Motor neuron (in vitro differentiated cells): Measurements from ENCODE around the gene BTBD19. TPM values are rescaled to one million over a fixed set of nuclear protein-coding genes. Genes with fewer than 3 reads are reported as not detected.
"Not testable (repeated sequence)": the region's sequence is repeated elsewhere in the genome, so short reads cannot be mapped to it uniquely, and the experiment has no call there.

Experiments used
- ATAC-seq, 8 experiments: fragments of 200-7000 bp; cut with Tn5 transposase; replicated peaks in 6 of 8; 2 replicates each; pipeline ENCODE4 v1.8.0; 2021; ENCODE audit warnings: mild to moderate bottlenecking in 8 of 8, moderate library complexity in 8 of 8
- H3K27ac ChIP-seq, 2 donors: fragments of 250-450 bp; sonication (Bioruptor Pico); 2 replicates each; pipeline ENCODE4 v1.9.0; 2021; ENCODE audit warnings: antibody characterized with exemption in 2 of 2, mild to moderate bottlenecking in 2 of 2, moderate library complexity in 1 of 2
- H3K4me1 ChIP-seq, 2 donors: fragments of 250-450 bp; sonication (Bioruptor Pico); replicated peaks in 1 of 2; 2 replicates each; pipeline ENCODE4 v1.6.1; 2021; ENCODE audit warnings: antibody characterized with exemption in 2 of 2, mild to moderate bottlenecking in 2 of 2, moderate library complexity in 1 of 2
- H3K4me3 ChIP-seq, 5 donors: fragments of 250-450 bp; sonication (Bioruptor Pico); 2 replicates each; pipeline ENCODE4 v1.9.0; 2021; ENCODE audit warnings: antibody characterized with exemption in 5 of 5, mild to moderate bottlenecking in 5 of 5, moderate library complexity in 4 of 5
- WGBS, 10 experiments: fragments of 450-650 bp; shearing (Covaris generic); methylation state at CpG; one replicate each; pipeline ENCODE4 v1.0.0; 2022; 5-methylcytosine and 5-hydroxymethylcytosine counted together
- in situ Hi-C, 9 experiments: fragments of 400-800 bp; cut with MboI; loops; one replicate each; pipeline ENCODE4 v1.15.0; 2021; ENCODE audit warnings: low sequenced_read_pairs in 9 of 9, low pct_unique_long_range_greater_than_20kb in 2 of 9; ENCODE audit not compliant: unreplicated experiment in 9 of 9
- total RNA-seq, 8 experiments: library from RNA; unstranded; fragments of 300-600 nt; gene quantifications; 2 replicates each; pipeline versions ENCODE4 v1.2.3 to v1.2.4, GENCODE V29; 2022

Gene BTBD19
- 10 to 100 TPM in 2 of 8 experiments, 1 to 10 TPM in 5, under 1 TPM in 1; 0.60 to 18.5 (median 6.0) TPM for total RNA-seq

- H3K27ac ChIP-seq = peak within 1 kb of the TSS; percentile 74 to 95
- 0 to 41% (median 9%) methylated on average over 4 to 17 of the region's 23 CpGs; no CpG with 5 or more reads in 4 of the 10 experiments for WGBS, 10 experiments
- peaks cover 35 to 41% of the 10 kb centered on the region in 2 donors for H3K4me1 ChIP-seq
- in situ Hi-C loops = no loop called here
- H3K4me3 ChIP-seq = peak within 1 kb of the TSS in 2 of 5 donors; percentile 15 to 20
- ATAC-seq = peak; percentile 1 to 66 (median 52)
Measured at GRCh38 chr1:44808063-44808937, at the start of gene BTBD19. TSS of gene BTBD19 (plus strand) at chr1:44808523. CDS start at chr1:44808821, 298 bp downstream.

GRCh38 chr1:44759077-44759476 is 49.2 kb upstream of the BTBD19 start:
- in situ Hi-C loops = no loop called here
- Histone ChIP-seq H3K4me3 (no peak overlapping the region), H3K27ac (no peak overlapping the region), H3K4me1 (no peaks in the 10 kb centered on the region)
- no peak for ATAC-seq
- 86 to 100% (median 97%) methylated on average over 1 to 8 of the region's 11 CpGs; no CpG with 5 or more reads in 4 of the 10 experiments for WGBS, 10 experiments

- in situ Hi-C loops = no loop called here
- no peak for ATAC-seq
Measured at GRCh38 chr1:44760876-44761275, 47.4 kb upstream of the BTBD19 start.

GRCh38 chr1:44766421-44766820 is 41.9 kb upstream of the BTBD19 start:
- ATAC-seq, H3K27ac ChIP-seq, H3K4me1 ChIP-seq, H3K4me3 ChIP-seq, in situ Hi-C loops: not testable (repeated sequence)
- 67 to 100% (median 93%) methylated on average over 1 to 6 of the region's 6 CpGs; no CpG with 5 or more reads in 2 of the 10 experiments for WGBS, 10 experiments

More at GRCh38 chr1:44760876-44761275, 47.4 kb upstream of the BTBD19 start:
- 82 to 100% (median 100%) methylated on average over 1 to 2 of the region's 3 CpGs; no CpG with 5 or more reads in 3 of the 10 experiments for WGBS, 10 experiments
- Histone ChIP-seq H3K4me1 (no peaks in the 10 kb centered on the region), H3K27ac (no peak overlapping the region), H3K4me3 (no peak overlapping the region)

- peak within 1 kb of the TSS; percentile 89 for H3K27ac ChIP-seq
- peak; percentile 70 to 89 (median 86) for ATAC-seq
- 0 to 3% (median 0%) methylated on average over 2 to 43 of the region's 65 CpGs; no CpG with 5 or more reads in 1 of the 10 experiments for WGBS, 10 experiments
- H3K4me1 ChIP-seq = peaks cover 22 to 23% of the 10 kb centered on the region in 2 donors
- in situ Hi-C loops = no loop called here
- H3K4me3 ChIP-seq = peak within 1 kb of the TSS; percentile 45 to 78 (median 59)
Measured at GRCh38 chr1:44775078-44775929, 33.0 kb upstream of the BTBD19 start, which contains the start of gene RPS8. TSS of gene RPS8 (plus strand) at chr1:44775540. CDS start at chr1:44775597, 57 bp downstream.

GRCh38 chr1:44775930-44776729 is 32.2 kb upstream of the BTBD19 start:
- Histone ChIP-seq H3K4me3 (peak overlapping the region; percentile 45 to 78 (median 59)), H3K4me1 (peaks cover 22 to 23% of the 10 kb centered on the region in 2 donors), H3K27ac (peak overlapping the region; percentile 89)
- in situ Hi-C loops = no loop called here
- 0 to 18% (median 5%) methylated on average over 4 to 33 of the region's 36 CpGs; no CpG with 5 or more reads in 3 of the 10 experiments for WGBS, 10 experiments
- peak in 4 of 8 experiments; percentile 0 to 2 (median 0) for ATAC-seq

- in situ Hi-C loops = no loop called here
- ATAC-seq = no peak
- H3K4me1 ChIP-seq = peaks cover 22 to 23% of the 10 kb centered on the region in 2 donors
- H3K4me3 ChIP-seq = peak overlapping the region; percentile 45 to 78 (median 59)
- 7 to 66% (median 43%) methylated on average over 1 to 12 of the region's 12 CpGs; no CpG with 5 or more reads in 5 of the 10 experiments for WGBS, 10 experiments
- no peak overlapping the region for H3K27ac ChIP-seq
Measured at GRCh38 chr1:44776730-44777068, 31.6 kb upstream of the BTBD19 start.

- H3K4me1 ChIP-seq = peaks cover 22 to 23% of the 10 kb centered on the region in 2 donors
- in situ Hi-C loops = no loop called here
- no peak overlapping the region for H3K27ac ChIP-seq
- ATAC-seq = no peak
- H3K4me3 ChIP-seq = no peak overlapping the region
- 33 to 100% (median 87%) methylated on average over 1 to 14 of the region's 14 CpGs; no CpG with 5 or more reads in 1 of the 10 experiments for WGBS, 10 experiments
Measured at GRCh38 chr1:44777547-44777946, 30.8 kb upstream of the BTBD19 start.

GRCh38 chr1:44777969-44778635 is 30.2 kb upstream of the BTBD19 start:
- Histone ChIP-seq H3K4me1 (peaks cover 22 to 23% of the 10 kb centered on the region in 2 donors), H3K4me3 (no peak overlapping the region), H3K27ac (no peak overlapping the region)
- ATAC-seq = no peak
- in situ Hi-C loops = no loop called here
- 39 to 100% (median 82%) methylated on average over 1 to 10 of the region's 13 CpGs for WGBS, 10 experiments

- no peak for ATAC-seq
- in situ Hi-C loops = no loop called here
Measured at GRCh38 chr1:44778705-44779576, 29.4 kb upstream of the BTBD19 start.

GRCh38 chr1:44780583-44781121 is 27.7 kb upstream of the BTBD19 start:
- H3K4me1 ChIP-seq = peaks cover 28 to 32% of the 10 kb centered on the region in 2 donors
- WGBS, 10 experiments = 87 to 98% (median 93%) methylated on average over 8 to 14 of the region's 14 CpGs; no CpG with 5 or more reads in 4 of the 10 experiments
- no peak overlapping the region for H3K27ac ChIP-seq
- ATAC-seq = peak in 1 of 8 experiments; percentile 3
- in situ Hi-C loops = no loop called here
- no peak overlapping the region for H3K4me3 ChIP-seq

More at GRCh38 chr1:44778705-44779576, 29.4 kb upstream of the BTBD19 start:
- no peak overlapping the region for H3K27ac ChIP-seq
- no peak overlapping the region for H3K4me3 ChIP-seq
- H3K4me1 ChIP-seq = peaks cover 25 to 27% of the 10 kb centered on the region in 2 donors
- 83 to 100% (median 94%) methylated on average over 1 to 6 of the region's 6 CpGs; no CpG with 5 or more reads in 4 of the 10 experiments for WGBS, 10 experiments
